OCI-LY1 (cell line): Measurements from ENCODE around the gene SLC25A45.

ENCODE experiments used
- CTCF ChIP-seq: fragments of 200-600 bp; sonication (generic), shearing (Covaris generic); IDR thresholded peaks from 2 replicates; pipeline ENCODE4 v1.5.1; 2017; ENCODE audit warnings: mild to moderate bottlenecking, antibody characterized with exemption, low read length, moderate library complexity, mixed read lengths
- EZH2 ChIP-seq: fragments of 200-600 bp; sonication (generic), shearing (Covaris generic); IDR thresholded peaks from 2 replicates; pipeline ENCODE4 v1.8.0; 2017; ENCODE audit warnings: borderline replicate concordance, mixed run types, mild to moderate bottlenecking, antibody characterized with exemption, low read length, moderate library complexity, mixed read lengths

GRCh38 chr11:65424205-65425104 is 42.0 kb upstream of the SLC25A45 start:
- TF ChIP-seq CTCF (no peak), EZH2 (no peak)
